Neural crest cell (in vitro differentiated cells): ENCODE data around the gene HCFC1. TPM values are rescaled to one million over a fixed set of nuclear protein-coding genes. Genes with fewer than 3 reads are reported as not detected.

ENCODE experiments used
- DNase-seq: peaks from one replicate; pipeline ENCODE4 v3.0.0; 2021; ENCODE audit warnings: low read depth, mixed read lengths, low spot score
- H3K27ac Mint-ChIP-seq: one replicate; pipeline ENCODE4 v1.8.0; 2021; ENCODE audit warnings: mild to moderate bottlenecking, mixed read lengths; ENCODE audit not compliant: unreplicated experiment
- H3K27me3 Mint-ChIP-seq: 2 replicates; pipeline ENCODE4 v1.8.0; 2021; ENCODE audit warnings: low read depth, mild to moderate bottlenecking, mixed read lengths
- H3K36me3 Mint-ChIP-seq: 2 replicates; pipeline ENCODE4 v1.8.0; 2021; ENCODE audit warnings: low read depth, mild to moderate bottlenecking, mixed read lengths
- H3K4me1 Mint-ChIP-seq: 2 replicates; pipeline ENCODE4 v1.8.0; 2021; ENCODE audit warnings: mixed read lengths
- H3K4me3 Mint-ChIP-seq: one replicate; pipeline ENCODE4 v1.8.0; 2021; ENCODE audit warnings: mild to moderate bottlenecking, mixed read lengths
- H3K9me3 Mint-ChIP-seq: 2 replicates; pipeline ENCODE4 v1.8.0; 2021; ENCODE audit warnings: mixed read lengths
- CTCF ChIP-seq: fragments of 200-600 bp; sonication (generic); conservative IDR thresholded peaks from 2 replicates; pipeline ENCODE4 v1.5.0; 2021; ENCODE audit warnings: antibody characterized with exemption, mild to moderate bottlenecking
- total RNA-seq: library from RNA; stranded (reverse); gene quantifications from 2 replicates; pipeline ENCODE4 v1.2.1, GENCODE V29; 2021

The HCFC1 gene
- total RNA-seq, 1 donor from 2014 or later: 168 TPM

- DNase-seq: no peak
- peaks cover 10% of the 10 kb centered on the region for H3K4me1 Mint-ChIP-seq
- peak overlapping the region; percentile 6 for H3K27ac Mint-ChIP-seq
- no peak overlapping the region for H3K4me3 Mint-ChIP-seq
- no peaks in the 10 kb centered on the region for H3K9me3 Mint-ChIP-seq
- no peaks in the 10 kb centered on the region for H3K36me3 Mint-ChIP-seq
- H3K27me3 Mint-ChIP-seq: peaks cover 2% of the 10 kb centered on the region
- TF ChIP-seq CTCF: no peak
Measured at GRCh38 chrX:153919281-153919680, 52.3 kb downstream of the HCFC1 start.

GRCh38 chrX:153917869-153918268, 53.7 kb downstream of the HCFC1 start:
- TF ChIP-seq CTCF: no peak
- no peak for DNase-seq
- H3K27me3 Mint-ChIP-seq: peaks cover 2% of the 10 kb centered on the region
- H3K4me3 Mint-ChIP-seq: no peak overlapping the region
- no peaks in the 10 kb centered on the region for H3K36me3 Mint-ChIP-seq
- no peaks in the 10 kb centered on the region for H3K9me3 Mint-ChIP-seq
- H3K27ac Mint-ChIP-seq: no peak overlapping the region
- peaks cover 6% of the 10 kb centered on the region for H3K4me1 Mint-ChIP-seq

DNA sequence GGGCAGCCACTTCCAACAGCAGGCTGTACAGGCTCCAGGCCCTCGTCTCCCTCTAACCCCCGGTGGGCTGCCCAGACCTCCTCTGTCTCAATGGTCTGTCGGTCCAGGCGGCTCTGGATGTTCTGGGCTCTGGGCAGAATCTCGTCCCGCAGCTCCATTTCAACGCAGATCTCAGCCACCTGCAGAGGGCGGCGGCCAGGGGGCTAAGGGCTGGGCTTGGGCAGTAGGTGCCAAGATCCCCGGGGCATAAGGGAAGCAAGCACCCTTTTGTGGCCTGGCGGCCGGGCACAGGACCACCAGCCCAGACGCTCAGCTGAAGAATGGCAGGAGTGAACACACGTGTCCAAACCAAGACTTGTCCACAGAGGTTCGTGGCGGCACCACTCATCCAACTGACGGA, 57.9 kb downstream of the HCFC1 start:
- Mint-ChIP-seq H3K9me3 (no peaks in the 10 kb centered on the region), H3K4me3 (no peak overlapping the region), H3K4me1 (peaks cover 4% of the 10 kb centered on the region), H3K27ac (peak overlapping the region; percentile 81), H3K36me3 (no peaks in the 10 kb centered on the region), H3K27me3 (no peaks in the 10 kb centered on the region)
- no peak for TF ChIP-seq CTCF
- DNase-seq: no peak

DNA sequence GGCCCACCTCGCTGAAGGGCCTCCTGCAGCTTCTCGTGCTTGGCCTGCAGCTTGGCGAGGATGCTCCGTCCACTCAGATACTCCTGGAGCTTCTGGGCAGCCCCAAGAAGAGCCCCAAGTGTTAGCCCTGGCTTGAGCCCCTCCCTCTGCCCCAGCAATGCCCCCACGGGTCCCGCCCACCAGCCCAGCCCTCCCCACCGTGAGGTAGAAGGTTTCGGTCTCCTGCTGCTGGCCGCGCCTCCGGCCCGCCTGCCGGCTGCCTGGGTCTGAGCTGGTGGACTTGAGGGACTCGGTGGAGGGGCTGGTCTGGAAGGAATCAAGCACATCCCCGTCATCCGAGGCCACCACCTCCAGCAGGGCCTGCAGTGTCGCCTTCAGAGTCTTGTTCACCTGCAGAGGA, 58.4 kb downstream of the HCFC1 start:
- no peak for DNase-seq
- TF ChIP-seq CTCF: no peak
- H3K4me3 Mint-ChIP-seq: no peak overlapping the region
- no peaks in the 10 kb centered on the region for H3K9me3 Mint-ChIP-seq
- H3K27ac Mint-ChIP-seq: no peak overlapping the region
- H3K36me3 Mint-ChIP-seq: no peaks in the 10 kb centered on the region
- peaks cover 4% of the 10 kb centered on the region for H3K4me1 Mint-ChIP-seq
- H3K27me3 Mint-ChIP-seq: no peaks in the 10 kb centered on the region

DNA sequence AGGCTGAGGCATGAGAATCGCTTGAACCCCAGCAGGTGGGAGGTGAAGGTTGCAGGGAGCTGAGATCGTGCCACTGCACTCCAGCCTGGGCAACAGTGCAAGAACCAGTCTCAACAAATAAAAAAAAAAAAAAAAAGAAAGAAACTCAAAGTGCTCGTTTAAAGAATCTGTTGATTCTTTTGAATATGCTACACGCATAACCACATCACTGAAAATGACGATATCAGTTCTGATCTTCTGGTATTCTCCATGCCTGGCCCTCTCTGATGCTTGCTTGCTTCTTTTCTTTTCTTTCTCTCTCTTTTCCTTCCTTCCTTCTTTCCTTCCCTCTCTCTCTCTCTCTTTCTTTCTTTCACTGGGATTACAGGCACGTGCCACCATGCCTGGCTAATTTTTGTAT, 59.8 kb downstream of the HCFC1 start:
- DNase-seq: no peak
- no peak for TF ChIP-seq CTCF
- H3K27ac Mint-ChIP-seq: no peak overlapping the region
- H3K9me3 Mint-ChIP-seq: no peaks in the 10 kb centered on the region
- H3K27me3 Mint-ChIP-seq: no peaks in the 10 kb centered on the region
- H3K4me1 Mint-ChIP-seq: peaks cover 4% of the 10 kb centered on the region
- H3K4me3 Mint-ChIP-seq: no peak overlapping the region
- H3K36me3 Mint-ChIP-seq: no peaks in the 10 kb centered on the region

DNA sequence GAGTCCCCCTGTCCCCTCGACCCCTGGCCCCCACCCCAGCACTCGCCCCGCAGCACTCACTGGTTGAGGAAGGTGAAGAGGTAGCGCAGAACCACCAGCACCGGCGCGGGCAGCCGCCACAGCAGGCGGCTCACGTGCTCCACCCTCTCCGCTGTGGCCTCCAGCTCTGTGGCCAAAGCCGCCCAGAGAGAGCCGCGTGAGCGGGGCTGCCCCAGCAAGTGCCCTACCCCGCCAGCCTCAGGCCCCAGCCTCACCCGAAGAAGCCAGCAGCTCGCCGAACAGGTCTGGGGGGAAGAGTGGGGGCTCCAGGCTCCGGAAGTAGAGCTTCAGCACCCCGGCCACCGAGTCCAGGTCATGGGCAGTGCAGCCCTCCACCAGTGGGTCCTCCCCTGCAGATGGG, 61.2 kb downstream of the HCFC1 start:
- H3K9me3 Mint-ChIP-seq: no peaks in the 10 kb centered on the region
- H3K27me3 Mint-ChIP-seq: no peaks in the 10 kb centered on the region
- no peak overlapping the region for H3K4me3 Mint-ChIP-seq
- no peaks in the 10 kb centered on the region for H3K36me3 Mint-ChIP-seq
- H3K4me1 Mint-ChIP-seq: peaks cover 4% of the 10 kb centered on the region
- no peak for DNase-seq
- no peak overlapping the region for H3K27ac Mint-ChIP-seq
- no peak for TF ChIP-seq CTCF
